GM12801 (cell line): ENCODE data around the gene CYTH1.

ENCODE experiments used
- TF ChIP-seq, protein P1 (sequence below): IDR thresholded peaks from one replicate; pipeline ENCODE4 v1.5.1; 2011; ENCODE audit warnings: control low read depth; ENCODE audit not compliant: insufficient read length; ENCODE audit errors: extremely low read depth

The CYTH1 gene, protein sequence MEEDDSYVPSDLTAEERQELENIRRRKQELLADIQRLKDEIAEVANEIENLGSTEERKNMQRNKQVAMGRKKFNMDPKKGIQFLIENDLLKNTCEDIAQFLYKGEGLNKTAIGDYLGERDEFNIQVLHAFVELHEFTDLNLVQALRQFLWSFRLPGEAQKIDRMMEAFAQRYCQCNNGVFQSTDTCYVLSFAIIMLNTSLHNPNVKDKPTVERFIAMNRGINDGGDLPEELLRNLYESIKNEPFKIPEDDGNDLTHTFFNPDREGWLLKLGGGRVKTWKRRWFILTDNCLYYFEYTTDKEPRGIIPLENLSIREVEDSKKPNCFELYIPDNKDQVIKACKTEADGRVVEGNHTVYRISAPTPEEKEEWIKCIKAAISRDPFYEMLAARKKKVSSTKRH

DNA sequence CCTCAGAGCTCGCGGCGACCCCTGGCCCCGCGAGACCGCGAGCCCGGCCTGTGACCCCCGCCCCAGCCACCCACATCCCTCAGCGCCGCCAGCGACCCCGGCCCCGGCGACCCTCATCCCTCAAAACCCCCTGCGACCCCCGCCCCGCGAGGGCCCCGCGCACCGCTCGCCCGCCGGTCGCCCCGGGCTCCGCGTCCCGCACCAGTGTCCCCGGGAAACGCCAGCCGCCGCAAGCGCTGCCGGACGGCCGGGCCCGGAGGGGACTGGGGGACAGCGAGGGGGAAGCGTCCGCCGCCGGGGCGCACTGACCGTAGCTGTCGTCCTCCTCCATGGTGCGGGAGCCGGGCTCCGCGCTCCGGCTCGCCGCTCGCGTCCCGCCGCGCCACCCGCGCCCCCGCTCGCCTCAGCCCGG is at the start of gene CYTH1:
Gene CYTH1 (minus strand): TSS at position 381 of the 412 bp plus-strand sequence. CDS start 50 bp downstream, at position 331.
- TF ChIP-seq, protein P1, sequence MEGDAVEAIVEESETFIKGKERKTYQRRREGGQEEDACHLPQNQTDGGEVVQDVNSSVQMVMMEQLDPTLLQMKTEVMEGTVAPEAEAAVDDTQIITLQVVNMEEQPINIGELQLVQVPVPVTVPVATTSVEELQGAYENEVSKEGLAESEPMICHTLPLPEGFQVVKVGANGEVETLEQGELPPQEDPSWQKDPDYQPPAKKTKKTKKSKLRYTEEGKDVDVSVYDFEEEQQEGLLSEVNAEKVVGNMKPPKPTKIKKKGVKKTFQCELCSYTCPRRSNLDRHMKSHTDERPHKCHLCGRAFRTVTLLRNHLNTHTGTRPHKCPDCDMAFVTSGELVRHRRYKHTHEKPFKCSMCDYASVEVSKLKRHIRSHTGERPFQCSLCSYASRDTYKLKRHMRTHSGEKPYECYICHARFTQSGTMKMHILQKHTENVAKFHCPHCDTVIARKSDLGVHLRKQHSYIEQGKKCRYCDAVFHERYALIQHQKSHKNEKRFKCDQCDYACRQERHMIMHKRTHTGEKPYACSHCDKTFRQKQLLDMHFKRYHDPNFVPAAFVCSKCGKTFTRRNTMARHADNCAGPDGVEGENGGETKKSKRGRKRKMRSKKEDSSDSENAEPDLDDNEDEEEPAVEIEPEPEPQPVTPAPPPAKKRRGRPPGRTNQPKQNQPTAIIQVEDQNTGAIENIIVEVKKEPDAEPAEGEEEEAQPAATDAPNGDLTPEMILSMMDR, result no peak

DNA sequence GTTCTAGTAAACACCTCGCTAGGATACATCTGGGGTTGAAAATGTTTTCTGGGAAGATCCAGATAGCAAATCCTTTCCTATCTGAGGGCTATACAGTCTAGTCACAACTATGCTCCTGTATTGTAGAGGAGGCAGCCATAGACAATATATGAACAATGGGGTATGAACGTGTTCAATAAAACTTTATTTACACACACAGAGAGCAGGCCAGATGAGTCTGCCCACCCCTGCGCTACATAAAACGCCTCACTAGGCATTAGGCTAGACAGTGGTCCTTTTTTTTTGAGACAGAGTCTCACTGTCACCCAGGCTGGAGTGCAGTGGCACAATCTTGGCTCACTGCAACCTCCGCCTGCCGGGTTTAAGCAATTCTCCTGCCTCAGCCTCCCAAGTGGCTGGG is 47.4 kb upstream of the CYTH1 start:
- TF ChIP-seq, protein P1, result no peak

DNA sequence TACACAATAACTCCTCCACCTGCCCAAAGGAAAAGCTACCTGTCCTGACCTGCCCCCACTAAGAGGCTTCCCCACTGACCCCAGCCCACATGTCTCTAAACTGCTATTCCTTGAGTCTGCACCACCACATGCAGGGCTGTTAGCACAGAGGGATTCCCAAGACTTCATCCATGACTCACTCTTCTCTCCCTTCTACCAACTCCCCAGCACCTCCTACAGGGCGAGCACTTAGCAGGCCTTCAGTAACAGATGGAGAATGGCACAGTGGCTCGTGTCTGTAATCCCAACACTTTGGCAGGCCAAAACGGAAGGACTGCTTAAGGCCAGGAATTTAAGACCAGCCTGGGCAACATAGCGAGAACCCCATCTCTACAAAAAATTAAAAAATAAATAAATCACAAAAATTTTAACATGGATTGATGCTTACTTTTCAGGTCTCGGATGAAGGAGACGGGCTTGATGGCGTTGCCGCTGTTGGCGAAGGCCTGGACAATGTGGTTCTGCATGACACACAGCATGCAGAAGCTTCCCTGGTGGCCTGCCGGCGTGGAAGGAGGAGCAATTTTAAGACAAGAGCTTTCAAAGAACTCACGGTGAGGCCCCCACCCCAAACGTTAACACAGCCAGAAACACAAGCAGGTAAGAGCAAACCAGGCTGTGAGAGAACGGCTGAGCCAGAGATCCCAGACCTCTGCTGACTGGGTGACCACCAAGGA is 46.6 kb upstream of the CYTH1 start:
- TF ChIP-seq, protein P1, result no peak

DNA sequence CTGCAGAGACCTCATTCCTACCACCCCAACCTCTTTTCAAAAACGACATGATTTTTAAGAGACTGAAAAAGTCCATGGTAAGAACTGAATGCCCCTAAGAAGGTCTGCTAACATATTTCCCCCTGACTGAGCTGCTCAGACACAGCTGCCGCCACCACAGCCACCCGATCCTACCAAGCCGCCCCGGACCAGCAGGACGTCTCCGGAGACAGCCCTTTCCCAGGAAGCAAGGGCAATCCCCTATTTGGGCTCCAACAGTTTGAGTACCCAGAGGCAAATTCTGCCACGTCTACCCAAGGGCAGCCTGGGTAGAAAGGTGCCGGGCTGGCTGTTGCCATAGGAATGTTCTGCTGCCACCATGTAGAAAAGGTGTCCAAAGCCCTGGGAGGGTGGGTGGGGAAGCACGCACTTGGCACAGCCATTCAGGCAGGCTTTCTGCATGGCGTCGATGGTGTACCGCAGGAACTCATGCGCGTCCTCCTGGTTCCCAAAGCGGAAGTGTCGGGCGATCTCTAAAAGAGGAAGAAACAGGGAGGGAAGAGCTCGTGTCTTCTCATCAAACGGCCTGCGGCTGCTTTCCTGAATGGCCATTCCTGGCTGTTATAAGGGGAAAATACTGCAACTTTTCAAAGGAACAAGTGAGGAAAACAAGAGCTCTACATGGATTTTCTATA is 44.9 kb upstream of the CYTH1 start:
- TF ChIP-seq, protein P1, result no peak

DNA sequence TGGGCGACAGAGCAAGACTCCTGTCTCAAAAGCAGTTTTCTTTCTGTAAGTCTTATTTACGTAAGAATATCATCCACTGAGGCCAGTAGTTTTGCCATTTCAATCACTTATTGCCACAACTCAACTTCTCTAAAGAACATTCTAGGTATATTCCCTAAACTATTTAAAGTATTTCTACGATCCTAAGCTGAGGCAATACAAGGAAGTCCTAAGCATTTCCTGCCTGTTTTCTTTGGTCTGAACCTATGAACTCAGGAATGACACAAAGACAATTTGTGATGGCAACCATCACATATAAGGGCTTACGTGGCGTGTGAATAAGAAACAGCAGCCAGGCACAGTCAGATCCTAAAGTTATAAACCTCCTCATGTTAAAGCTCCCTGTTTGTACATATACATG is 44.3 kb upstream of the CYTH1 start:
- TF ChIP-seq, protein P1, result no peak

DNA sequence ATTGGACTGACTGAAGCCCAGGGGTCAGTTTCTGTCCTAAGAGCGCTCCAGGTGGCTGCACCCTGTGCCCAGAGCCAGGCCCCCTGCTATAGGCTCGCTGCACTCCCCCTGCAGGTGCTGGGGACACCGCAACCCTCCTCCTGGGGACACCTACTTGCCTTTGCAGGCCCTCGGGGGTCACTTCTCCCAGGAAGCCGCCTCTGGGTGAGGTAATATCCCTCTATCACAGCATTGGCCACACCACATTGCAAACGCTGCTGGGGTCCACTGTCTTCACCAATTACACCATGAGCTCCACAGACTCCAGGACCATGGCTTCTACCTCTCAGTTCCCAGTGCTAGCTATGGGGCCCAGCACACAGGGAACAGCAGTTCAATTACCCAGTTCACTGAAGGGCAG is 43.6 kb upstream of the CYTH1 start:
- TF ChIP-seq, protein P1, result no peak

DNA sequence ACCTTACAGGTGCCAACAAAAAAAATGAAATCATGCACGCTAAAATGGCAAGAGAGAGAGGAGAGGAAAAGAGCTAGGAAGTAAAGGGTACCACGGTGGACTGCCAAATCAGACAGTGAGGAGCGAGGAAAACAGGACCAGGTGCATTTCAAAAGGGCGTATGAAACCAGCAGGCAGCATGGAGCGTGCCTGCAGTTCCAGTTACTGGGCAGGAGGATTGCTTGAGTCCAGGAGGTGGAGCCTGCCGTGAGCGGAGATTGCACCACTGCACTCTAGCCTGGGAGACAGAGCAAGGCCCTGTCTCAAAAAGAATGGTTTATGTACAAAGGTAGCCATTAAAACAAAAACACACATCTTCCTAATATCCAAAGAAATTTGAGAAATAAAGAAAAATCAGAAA is 42.2 kb upstream of the CYTH1 start:
- TF ChIP-seq, protein P1, result no peak
